GM21526 (cell line): ENCODE results near the gene TTF2.
A peak's percentile ranks its signal among the peaks of the same experiment; 100 is the strongest.

Source experiments
- ATAC-seq: cut with Tn5 transposase; IDR thresholded peaks from one replicate; pipeline ENCODE4 v1.9.1; 2021; ENCODE audit warnings: moderate library complexity; ENCODE audit not compliant: unreplicated experiment, low FRiP score

TTF2 gene

GRCh38 chr1:117059678-117060440 lies at the start of gene TTF2:
TTF2 (plus strand) TSS chr1:117060326; CDS start chr1:117060347, 21 bp downstream.
- ATAC-seq = peak; percentile 91

GRCh38 chr1:117011334-117011733 lies 48.8 kb upstream of the TTF2 start:
- ATAC-seq = no peak

DNA sequence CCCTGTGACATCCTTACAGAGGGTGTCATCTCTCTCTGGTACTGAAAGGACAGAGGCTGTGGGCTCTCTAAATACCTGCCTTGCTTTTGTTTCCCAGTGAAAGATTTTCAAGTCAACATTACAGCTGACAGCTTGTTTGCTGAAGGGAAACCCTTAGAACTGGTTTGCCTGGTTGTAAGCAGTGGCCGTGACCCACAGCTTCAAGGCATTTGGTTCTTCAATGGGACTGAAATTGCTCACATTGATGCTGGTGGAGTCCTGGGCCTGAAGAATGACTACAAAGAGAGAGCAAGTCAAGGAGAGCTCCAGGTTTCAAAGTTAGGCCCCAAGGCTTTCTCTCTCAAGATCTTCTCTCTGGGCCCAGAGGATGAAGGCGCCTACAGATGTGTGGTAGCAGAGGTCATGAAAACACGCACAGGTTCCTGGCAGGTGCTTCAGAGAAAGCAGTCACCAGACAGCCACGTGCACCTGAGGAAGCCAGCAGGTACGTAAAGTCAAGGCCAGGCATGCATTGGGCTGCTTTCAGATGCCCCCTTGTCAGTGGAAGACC lies 46.7 kb upstream of the TTF2 start:
- ATAC-seq = no peak

- no peak for ATAC-seq
These were observed 45.9 kb upstream of the TTF2 start for GRCh38 chr1:117014209-117014608.

DNA sequence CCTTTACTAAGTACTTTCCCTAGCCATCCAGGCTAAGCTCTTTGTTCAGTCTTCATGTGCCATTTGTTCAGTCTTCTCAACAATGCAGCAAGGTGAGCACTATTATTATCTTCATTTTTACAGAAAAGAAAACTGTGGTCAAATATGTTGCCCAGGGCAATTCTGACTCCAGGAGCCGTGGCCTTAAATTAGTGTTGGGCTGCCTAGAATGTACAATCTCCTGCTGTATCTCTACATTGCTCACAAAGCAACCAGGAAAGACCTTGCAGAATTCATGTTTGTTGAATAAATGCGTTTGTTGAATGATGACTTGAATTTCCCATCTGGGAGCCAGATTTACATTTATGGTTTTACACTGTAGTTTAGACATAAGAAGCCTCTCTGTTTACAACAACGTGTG lies 44.4 kb upstream of the TTF2 start:
- no peak for ATAC-seq

- ATAC-seq = no peak
These were observed 43.1 kb upstream of the TTF2 start for GRCh38 chr1:117017062-117017461.

DNA sequence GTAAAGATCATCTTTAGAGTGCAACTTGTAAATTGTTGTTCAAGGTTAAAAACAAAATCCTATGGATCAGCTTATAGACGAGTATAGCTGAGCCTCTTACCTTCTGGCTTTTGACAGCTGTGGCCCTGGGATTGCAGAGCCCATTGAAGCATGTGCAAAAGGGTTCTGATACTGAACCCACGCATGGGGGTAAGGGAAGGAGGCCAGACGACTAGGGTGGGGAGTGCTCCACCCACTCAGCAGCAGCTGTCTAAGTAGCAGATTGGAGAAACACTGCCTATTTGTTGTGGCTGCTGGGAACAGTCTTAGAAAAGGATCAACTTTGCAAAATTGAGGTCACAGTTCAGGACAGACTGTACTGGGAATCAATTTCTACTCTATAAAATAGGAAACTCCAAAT lies 42.5 kb upstream of the TTF2 start:
- ATAC-seq = peak; percentile 81

DNA sequence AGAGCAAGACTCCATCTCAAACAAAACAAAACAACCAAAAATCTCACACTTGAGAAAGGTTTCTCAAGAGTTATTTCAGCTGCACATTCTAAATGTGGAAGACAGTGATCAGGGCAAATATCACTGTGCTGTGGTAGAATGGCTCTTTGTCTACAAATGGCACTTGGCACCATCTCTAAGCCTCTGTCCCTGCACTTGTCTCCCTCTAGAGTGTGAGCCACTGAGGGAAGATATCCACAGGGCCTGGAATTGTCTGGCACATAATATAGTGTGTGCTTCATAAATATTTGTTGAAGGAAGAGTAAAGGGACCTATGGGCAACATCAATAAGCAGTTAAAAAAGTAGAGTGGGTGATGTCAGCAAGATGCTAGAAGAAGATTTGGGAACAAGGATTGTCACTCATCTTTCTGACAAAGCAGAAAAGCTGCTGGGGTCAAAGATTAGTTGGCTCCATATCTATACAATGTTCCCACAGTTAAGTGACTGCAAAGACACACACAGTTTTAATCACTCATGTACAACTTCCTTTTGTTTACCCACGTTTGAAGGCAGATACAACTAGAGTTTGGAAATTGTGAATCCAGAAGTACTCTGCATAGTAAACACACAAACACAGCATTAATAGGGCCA lies 39.5 kb upstream of the TTF2 start:
- ATAC-seq = no peak

GRCh38 chr1:117022114-117022513 lies 38.0 kb upstream of the TTF2 start:
- ATAC-seq = no peak

DNA sequence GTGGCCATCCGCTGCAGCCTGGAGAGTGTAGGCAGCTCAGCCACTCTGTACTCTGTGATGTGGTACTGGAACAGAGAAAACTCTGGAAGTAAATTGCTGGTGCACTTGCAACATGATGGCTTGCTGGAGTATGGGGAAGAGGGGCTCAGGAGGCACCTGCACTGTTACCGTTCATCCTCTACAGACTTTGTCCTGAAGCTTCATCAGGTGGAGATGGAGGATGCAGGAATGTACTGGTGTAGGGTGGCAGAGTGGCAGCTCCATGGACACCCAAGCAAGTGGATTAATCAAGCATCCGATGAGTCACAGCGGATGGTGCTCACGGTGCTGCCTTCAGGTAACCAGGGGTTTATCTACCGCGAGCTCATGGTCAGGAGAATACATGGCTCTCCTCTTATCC lies 34.6 kb upstream of the TTF2 start:
- ATAC-seq = no peak

DNA sequence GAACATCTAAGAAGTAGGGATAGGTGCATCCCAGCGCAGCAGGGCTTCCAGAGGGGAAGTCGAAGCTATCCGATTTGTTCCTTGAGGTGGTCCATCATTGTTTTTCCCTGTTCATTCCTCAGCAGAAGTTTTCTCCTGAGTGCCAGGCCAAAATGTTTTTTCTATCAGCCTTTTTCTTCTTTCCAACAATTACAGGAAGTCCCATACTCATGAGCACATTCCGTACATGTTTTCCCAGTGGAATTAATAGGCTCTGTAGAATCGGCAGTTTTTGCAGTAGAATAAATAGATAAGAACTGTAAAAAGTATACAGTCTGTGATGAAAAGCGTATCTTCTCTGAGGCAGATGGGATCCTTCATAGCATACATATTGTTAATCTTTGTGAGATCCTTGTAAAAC lies 33.8 kb upstream of the TTF2 start:
- no peak for ATAC-seq

GRCh38 chr1:117029685-117030084 lies 30.4 kb upstream of the TTF2 start:
- no peak for ATAC-seq

GRCh38 chr1:117030271-117030877 lies 29.8 kb upstream of the TTF2 start:
- no peak for ATAC-seq

DNA sequence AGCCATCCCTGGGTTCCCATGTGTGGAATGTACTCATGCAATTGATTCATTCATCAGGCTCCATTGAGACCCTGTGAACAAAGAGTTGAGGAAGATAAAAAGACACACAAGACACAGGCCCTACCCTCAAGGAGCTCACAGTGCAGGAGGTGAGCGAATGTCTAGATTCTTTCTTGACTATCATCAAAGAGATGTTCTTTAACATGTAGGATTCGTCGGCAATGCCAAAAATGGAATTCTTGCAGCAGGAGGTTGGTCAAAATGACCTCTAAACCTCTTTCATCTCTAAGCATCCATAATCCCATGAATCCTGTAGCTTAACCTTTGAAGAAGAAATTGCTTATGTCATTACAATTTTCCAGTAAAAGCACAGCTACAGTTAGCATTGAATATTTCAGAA lies 27.9 kb upstream of the TTF2 start:
- no peak for ATAC-seq

GRCh38 chr1:117032681-117033539 lies 27.2 kb upstream of the TTF2 start:
- ATAC-seq = no peak

- no peak for ATAC-seq
These were observed 26.4 kb upstream of the TTF2 start for GRCh38 chr1:117033772-117034171.

DNA sequence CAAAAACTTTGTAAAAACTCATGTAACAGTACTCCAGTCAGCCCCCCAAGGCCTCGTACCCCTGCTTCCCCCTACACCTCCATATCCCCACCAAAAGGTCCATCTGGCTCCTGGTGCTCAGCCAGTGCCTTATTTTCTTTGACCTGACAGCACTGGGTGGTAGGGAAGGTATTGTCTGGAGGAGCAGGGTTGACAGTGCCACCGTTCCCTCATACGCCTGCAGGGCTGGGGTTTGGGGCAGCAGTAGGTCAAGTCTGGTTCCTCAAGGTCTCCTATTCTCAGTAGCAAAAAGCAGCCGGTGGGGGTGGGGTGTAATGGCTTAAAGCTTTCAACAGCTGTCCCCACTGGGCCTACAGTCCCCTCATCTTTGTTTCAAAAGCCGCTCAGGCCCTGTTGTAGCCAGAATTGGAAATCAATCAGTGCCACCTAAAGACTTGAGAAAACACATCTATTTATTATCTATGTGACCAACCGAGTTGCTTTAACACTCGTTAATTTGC lies 25.3 kb upstream of the TTF2 start:
- no peak for ATAC-seq

DNA sequence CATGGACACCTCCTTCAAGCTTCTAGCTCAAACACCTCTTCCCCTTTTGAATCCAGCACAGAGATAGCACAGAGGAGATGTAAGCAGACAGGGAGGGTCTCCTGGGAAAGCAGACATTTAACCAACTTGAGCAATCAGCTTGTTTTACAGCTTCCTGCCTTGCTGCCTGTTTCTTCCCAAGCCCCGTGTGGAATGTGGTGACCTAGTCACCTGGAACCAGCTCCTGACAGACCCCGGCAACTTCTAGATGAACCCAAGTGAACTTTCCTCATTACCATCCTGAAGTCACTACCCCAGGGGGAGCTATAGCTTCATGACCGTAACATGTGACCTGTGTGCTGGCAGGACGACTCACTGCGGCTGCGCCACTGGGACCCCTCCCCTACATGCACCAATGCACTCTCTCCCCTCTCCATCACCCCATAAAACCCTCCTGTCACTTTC lies 24.1 kb upstream of the TTF2 start:
- ATAC-seq = no peak

DNA sequence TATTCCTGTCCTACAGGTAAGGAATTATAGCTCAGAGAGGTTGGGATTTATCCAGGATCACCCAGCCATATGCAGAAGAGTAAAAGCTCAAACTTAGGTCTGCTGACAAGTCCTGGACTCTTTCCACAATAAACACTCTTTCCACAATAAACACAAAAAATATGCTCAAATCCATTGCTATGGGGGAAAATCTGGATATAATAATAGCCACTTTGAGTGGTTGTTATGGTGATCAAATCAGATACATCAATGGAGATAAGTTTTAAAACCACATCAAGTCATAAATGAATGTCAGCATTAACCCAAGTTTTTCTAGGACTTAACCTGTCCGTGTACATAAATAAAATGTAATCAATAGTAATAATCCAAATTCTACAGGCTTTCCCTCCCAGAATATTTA lies 22.3 kb upstream of the TTF2 start:
- ATAC-seq = no peak

GRCh38 chr1:117038236-117038635 lies 21.9 kb upstream of the TTF2 start:
- ATAC-seq = no peak
